ENCODE data around the gene NR0B1.

NR0B1 gene, protein sequence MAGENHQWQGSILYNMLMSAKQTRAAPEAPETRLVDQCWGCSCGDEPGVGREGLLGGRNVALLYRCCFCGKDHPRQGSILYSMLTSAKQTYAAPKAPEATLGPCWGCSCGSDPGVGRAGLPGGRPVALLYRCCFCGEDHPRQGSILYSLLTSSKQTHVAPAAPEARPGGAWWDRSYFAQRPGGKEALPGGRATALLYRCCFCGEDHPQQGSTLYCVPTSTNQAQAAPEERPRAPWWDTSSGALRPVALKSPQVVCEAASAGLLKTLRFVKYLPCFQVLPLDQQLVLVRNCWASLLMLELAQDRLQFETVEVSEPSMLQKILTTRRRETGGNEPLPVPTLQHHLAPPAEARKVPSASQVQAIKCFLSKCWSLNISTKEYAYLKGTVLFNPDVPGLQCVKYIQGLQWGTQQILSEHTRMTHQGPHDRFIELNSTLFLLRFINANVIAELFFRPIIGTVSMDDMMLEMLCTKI

GRCh38 chrX:30309139-30309571 is at the start of gene NR0B1:
Gene NR0B1, minus strand, starts transcription at chrX:30309390. Its CDS starts 27 bp downstream, at chrX:30309363.
- DNase-seq, result peak; percentile 58

GRCh38 chrX:30349946-30350345 is 40.8 kb upstream of the NR0B1 start:
- no peak for DNase-seq

GRCh38 chrX:30343206-30343605 is 34.0 kb upstream of the NR0B1 start:
- no peak for DNase-seq

GRCh38 chrX:30340753-30341152 is 31.6 kb upstream of the NR0B1 start:
- DNase-seq, result no peak

- no peak for DNase-seq
Measured at GRCh38 chrX:30327762-30328161, 18.6 kb upstream of the NR0B1 start.

DNA sequence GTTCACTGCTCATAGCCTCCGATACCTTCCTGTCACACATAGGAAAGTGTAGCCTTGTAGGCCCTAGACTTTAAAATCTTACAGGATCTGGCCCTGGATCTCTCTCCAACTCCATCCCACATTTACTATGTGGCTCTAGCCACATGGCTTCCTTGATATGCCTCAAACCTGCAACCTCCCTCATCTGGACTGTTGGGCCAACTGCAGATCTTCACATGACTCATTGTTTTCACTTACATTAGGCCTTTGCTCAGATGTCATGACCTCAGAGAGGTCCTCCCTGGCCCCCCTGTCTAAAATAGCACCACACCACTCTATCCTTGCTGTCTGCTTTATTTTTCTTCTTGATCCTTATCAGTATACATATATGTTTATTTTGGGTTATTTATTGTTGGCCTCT is 8.1 kb upstream of the NR0B1 start:
- DNase-seq, result no peak

DNA sequence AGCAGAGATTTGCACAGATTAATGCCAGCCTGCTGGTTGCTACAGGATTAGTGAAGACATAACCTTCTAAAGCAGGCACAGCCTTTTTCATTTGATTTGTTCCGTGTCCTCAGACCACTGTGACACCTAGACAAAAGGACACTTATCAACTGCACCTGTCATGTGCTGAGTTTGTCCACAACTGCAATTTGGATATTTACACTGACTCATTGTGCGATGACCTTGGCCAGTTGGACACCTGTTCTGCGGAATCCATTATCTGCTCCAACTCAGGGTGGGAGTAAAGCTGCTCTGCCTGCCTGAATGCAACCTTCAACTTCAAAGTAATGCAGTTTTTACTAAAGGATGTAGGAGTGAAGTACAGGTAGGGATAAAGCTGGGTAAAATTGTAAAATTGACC is 4.1 kb upstream of the NR0B1 start:
- DNase-seq, result peak; percentile 46

- DNase-seq, result no peak
Measured at GRCh38 chrX:30312858-30313257, 3.7 kb upstream of the NR0B1 start.

GRCh38 chrX:30310429-30311206 is 1.4 kb upstream of the NR0B1 start:
- DNase-seq, result no peak

DNA sequence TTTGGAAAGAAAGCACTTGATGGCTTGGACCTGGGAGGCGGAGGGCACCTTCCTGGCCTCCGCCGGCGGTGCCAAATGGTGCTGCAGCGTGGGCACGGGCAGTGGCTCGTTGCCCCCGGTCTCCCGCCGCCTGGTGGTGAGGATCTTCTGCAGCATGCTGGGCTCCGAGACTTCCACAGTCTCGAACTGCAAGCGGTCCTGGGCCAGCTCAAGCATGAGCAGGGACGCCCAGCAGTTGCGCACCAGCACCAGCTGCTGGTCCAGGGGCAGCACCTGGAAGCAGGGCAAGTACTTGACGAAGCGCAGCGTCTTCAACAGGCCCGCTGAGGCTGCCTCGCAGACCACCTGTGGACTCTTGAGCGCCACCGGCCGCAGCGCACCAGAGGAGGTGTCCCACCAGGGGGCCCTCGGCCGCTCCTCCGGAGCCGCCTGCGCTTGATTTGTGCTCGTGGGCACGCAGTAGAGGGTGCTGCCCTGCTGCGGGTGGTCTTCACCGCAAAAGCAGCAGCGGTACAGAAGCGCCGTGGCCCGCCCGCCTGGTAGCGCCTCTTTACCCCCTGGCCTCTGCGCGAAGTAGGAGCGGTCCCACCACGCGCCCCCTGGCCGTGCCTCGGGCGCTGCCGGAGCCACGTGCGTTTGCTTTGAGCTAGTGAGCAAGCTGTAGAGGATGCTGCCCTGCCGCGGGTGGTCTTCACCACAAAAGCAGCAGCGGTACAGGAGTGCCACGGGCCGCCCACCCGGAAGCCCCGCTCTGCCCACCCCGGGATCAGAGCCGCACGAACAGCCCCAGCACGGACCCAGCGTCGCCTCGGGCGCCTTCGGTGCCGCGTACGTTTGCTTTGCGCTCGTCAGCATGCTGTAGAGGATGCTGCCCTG is 689 bp downstream of the NR0B1 start:
- peak; percentile 73 for DNase-seq

- no peak for DNase-seq
Measured at GRCh38 chrX:30307466-30307865, 1.7 kb downstream of the NR0B1 start.

GRCh38 chrX:30304866-30305265 is 4.3 kb downstream of the NR0B1 start:
- DNase-seq, result no peak

- DNase-seq, result no peak
Measured at GRCh38 chrX:30302956-30303355, 6.2 kb downstream of the NR0B1 start.

- no peak for DNase-seq
Measured at GRCh38 chrX:30301963-30302362, 7.2 kb downstream of the NR0B1 start.

DNA sequence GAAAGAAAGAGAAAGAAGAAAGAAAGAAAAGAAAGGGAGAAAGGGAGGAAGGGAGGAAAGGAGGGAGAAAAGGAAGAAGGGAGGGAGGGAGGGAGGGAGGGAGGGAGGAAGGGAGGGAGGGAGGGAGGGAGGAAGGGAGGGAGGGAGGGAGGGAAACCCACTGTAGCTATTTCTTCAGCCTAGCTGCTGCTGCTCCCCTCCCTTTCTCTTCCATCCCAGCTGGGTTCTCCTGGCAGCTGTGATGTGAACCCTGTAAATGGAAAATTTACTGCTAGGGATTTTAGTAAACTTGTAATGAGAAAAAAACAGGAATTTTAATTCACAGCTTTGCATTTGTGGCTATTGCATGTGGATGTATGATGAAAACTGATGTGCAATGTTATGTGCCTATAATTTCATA is 8.0 kb downstream of the NR0B1 start:
- no peak for DNase-seq

DNA sequence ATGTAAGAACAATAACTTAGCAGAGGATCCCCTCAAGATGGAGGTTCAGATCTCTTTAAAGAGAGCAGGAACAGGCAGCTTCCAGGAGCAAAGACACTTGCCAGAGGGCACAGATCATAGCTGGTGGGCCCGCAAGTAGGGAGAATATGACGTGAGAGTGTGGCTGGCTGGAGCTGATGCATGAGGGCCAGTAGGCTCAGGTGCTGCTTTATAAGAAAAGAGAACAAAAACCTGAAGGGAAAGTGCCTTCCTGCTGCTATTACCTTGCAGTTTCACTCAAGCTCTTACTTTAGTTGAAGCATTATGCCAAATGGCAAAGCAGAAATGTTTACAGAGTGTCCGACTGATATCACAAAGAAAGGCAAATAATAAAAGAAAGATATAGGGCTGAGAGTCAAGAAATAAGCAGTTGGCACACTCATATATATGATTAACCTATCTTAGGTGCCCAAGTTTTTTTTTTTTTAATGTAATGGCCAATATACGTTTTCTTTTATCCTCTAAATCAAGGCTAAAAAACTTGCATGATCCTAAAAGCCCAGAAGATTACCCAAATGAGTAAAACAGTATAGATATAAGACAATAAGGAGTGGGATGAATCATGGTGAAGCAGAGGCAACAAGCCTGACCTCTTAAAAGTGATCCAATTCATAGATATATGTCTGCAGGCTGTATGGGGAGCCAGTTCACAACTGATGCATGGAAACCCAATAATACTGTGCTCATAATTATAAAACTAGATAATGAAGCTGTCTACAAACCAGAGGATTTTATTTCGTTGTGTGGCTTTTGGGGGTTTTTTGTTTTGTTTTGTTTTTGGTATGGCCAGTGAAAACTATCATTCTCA is 12.6 kb downstream of the NR0B1 start:
- no peak for DNase-seq

- no peak for DNase-seq
Measured at GRCh38 chrX:30283456-30284200, 25.6 kb downstream of the NR0B1 start.

DNA sequence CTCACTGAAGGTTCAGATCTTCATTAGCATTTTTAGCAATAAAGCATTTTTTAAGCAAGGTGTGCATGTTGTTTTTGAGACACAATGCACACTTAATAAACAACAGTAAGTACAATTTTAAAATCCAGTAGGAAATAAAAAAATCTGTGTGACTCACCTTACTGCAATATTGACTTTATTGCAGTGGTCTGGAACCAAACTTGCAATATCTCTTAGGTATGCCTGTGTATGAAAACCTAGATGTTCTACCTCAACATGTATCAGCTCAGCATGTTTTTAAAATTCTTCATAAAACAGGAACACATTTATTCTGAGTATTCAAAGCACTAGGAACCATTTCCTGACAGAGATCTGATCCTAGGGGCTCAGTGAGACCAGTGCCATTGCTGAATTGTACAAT is 26.7 kb downstream of the NR0B1 start:
- no peak for DNase-seq

DNA sequence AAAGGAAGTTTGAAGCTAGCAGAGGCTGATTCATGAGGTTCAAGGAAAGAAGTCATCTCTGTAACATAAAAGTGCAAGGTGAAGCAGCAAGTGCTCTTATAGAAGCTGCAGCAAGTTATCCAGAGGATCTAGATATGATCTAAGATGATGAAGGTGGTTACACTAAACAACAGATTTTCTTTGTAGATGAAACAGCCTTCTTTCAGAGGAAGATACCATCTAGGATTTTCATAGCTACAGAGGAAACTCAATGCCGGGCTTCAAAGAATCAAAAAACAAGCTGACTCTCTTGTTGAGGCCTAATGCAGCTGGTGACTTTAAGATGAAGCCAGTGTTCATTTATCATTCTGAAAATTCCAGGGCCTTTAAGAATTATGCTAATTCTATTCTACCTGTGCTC is 28.8 kb downstream of the NR0B1 start:
- DNase-seq, result no peak

- DNase-seq, result no peak
Measured at GRCh38 chrX:30278365-30278764, 30.8 kb downstream of the NR0B1 start.

GRCh38 chrX:30275498-30275897 is 33.7 kb downstream of the NR0B1 start:
- peak; percentile 35 for DNase-seq

All from NCI-H1092 treated with DMSO at 0.1 percent for 48 hours (cell line).